ENCODE data around the gene IPMK.

The IPMK gene

GRCh38 chr10:58225654-58226053 is 42.0 kb downstream of the IPMK start:
- DNase-seq (ENCODE audit: low read depth in 3 of 3, low spot score in 1 of 3) = no peak

GRCh38 chr10:58220769-58221451 is 46.8 kb downstream of the IPMK start:
- no peak for DNase-seq (ENCODE audit: low read depth in 3 of 3, low spot score in 1 of 3)

GRCh38 chr10:58219875-58220274 is 47.8 kb downstream of the IPMK start:
- no peak for DNase-seq (ENCODE audit: low read depth in 3 of 3, low spot score in 1 of 3)

GRCh38 chr10:58217612-58218011 is 50.1 kb downstream of the IPMK start:
- DNase-seq (ENCODE audit: low read depth in 3 of 3, low spot score in 1 of 3) = no peak

GRCh38 chr10:58212622-58213021 is 55.1 kb downstream of the IPMK start:
- no peak for DNase-seq (ENCODE audit: low read depth in 3 of 3, low spot score in 1 of 3)

- DNase-seq (ENCODE audit: low read depth in 3 of 3, low spot score in 1 of 3) = no peak
Measured at GRCh38 chr10:58210160-58210559, 57.5 kb downstream of the IPMK start.

- DNase-seq (ENCODE audit: low read depth in 3 of 3, low spot score in 1 of 3) = no peak
Measured at GRCh38 chr10:58209669-58210068, 58.0 kb downstream of the IPMK start.

GRCh38 chr10:58206251-58206650 is 61.4 kb downstream of the IPMK start:
- DNase-seq (ENCODE audit: low read depth in 3 of 3, low spot score in 1 of 3) = no peak

GRCh38 chr10:58201704-58202103 is 66.0 kb downstream of the IPMK start:
- no peak for DNase-seq (ENCODE audit: low read depth in 3 of 3, low spot score in 1 of 3)

- DNase-seq (ENCODE audit: low read depth in 3 of 3, low spot score in 1 of 3) = no peak
Measured at GRCh38 chr10:58189269-58189668, 78.4 kb downstream of the IPMK start.

GRCh38 chr10:58184120-58184670 is 83.5 kb downstream of the IPMK start:
- DNase-seq (ENCODE audit: low read depth in 3 of 3, low spot score in 1 of 3) = no peak

GRCh38 chr10:58180666-58181065 is 87.0 kb downstream of the IPMK start:
- DNase-seq (ENCODE audit: low read depth in 3 of 3, low spot score in 1 of 3) = no peak

- no peak for DNase-seq (ENCODE audit: low read depth in 3 of 3, low spot score in 1 of 3)
Measured at GRCh38 chr10:58179238-58179637, 88.5 kb downstream of the IPMK start.

- DNase-seq (ENCODE audit: low read depth in 3 of 3, low spot score in 1 of 3) = no peak
Measured at GRCh38 chr10:58178811-58179210, 88.9 kb downstream of the IPMK start.

- no peak for DNase-seq (ENCODE audit: low read depth in 3 of 3, low spot score in 1 of 3)
Measured at GRCh38 chr10:58177362-58177947, 90.2 kb downstream of the IPMK start.

- DNase-seq (ENCODE audit: low read depth in 3 of 3, low spot score in 1 of 3) = no peak
Measured at GRCh38 chr10:58175990-58176900, 91.4 kb downstream of the IPMK start.

- no peak for DNase-seq (ENCODE audit: low read depth in 3 of 3, low spot score in 1 of 3)
Measured at GRCh38 chr10:58174831-58175230, 92.9 kb downstream of the IPMK start.

GRCh38 chr10:58173391-58173790 is 94.3 kb downstream of the IPMK start:
- no peak for DNase-seq (ENCODE audit: low read depth in 3 of 3, low spot score in 1 of 3)

GRCh38 chr10:58171146-58171545 is 96.5 kb downstream of the IPMK start:
- no peak for DNase-seq (ENCODE audit: low read depth in 3 of 3, low spot score in 1 of 3)

GRCh38 chr10:58164517-58164916 is 103.2 kb downstream of the IPMK start:
- DNase-seq (ENCODE audit: low read depth in 3 of 3, low spot score in 1 of 3) = no peak

GRCh38 chr10:58158806-58159205 is 108.9 kb downstream of the IPMK start:
- DNase-seq (ENCODE audit: low read depth in 3 of 3, low spot score in 1 of 3) = no peak
